ENCODE measurements around the gene FER1L5. TPM values are rescaled to one million over a fixed set of nuclear protein-coding genes. Genes with fewer than 3 reads are reported as not detected.

Gene FER1L5
- total RNA-seq, 1 experiment from 2014 or later = 1.2 TPM

GRCh38 chr2:96633641-96634040 is 8.9 kb upstream of the FER1L5 start:
- no peaks in the 10 kb centered on the region; the same call in 1 of the 2 replicates for H3K79me2 ChIP-seq (ENCODE audit: insufficient read depth, low read length)

More at GRCh38 chr2:96633641-96634040, 8.9 kb upstream of the FER1L5 start:
- Histone ChIP-seq H2BK5ac (ENCODE audit: insufficient read length, low read length) (no peak overlapping the region), H3K4ac (ENCODE audit: low read depth, low read length) (no peak overlapping the region), H2AK5ac (ENCODE audit: insufficient read length, low read length) (no peak overlapping the region), H4K20me1 (ENCODE audit: control insufficient read depth, insufficient read depth, insufficient read length) (no peaks in the 10 kb centered on the region), H3K23me2 (ENCODE audit: insufficient read length, low read depth, low read length, poor library complexity, severe bottlenecking) (peaks cover 7% of the 10 kb centered on the region), H3K56ac (ENCODE audit: insufficient read length, low read depth, low read length) (no peak overlapping the region), H2BK120ac (ENCODE audit: low read depth, low read length, poor library complexity, severe bottlenecking) (no peak overlapping the region), H3K27me3 (ENCODE audit: insufficient read depth, low read length) (no peaks in the 10 kb centered on the region), H3K9me3 (ENCODE audit: control insufficient read depth, low read depth, low read length) (no peaks in the 10 kb centered on the region), H4K91ac (ENCODE audit: insufficient read length, low read depth, low read length) (no peak overlapping the region), H3K9ac (ENCODE audit: extremely low read depth, insufficient read length, low read length) (no peak overlapping the region), H3K14ac (ENCODE audit: insufficient read depth, low read length) (no peak overlapping the region), H3K4me2 (ENCODE audit: insufficient read depth, insufficient read length, low read length) (no peak overlapping the region), H3K18ac (ENCODE audit: insufficient read length, low read depth, low read length) (no peak overlapping the region), H3K79me1 (ENCODE audit: insufficient read depth, low read depth, low read length, poor library complexity, severe bottlenecking) (peaks cover 4% of the 10 kb centered on the region), H3T11ph (ENCODE audit: low read length) (no peak overlapping the region), H3K23ac (ENCODE audit: insufficient read length, low read depth, low read length) (no peak overlapping the region), H2BK15ac (ENCODE audit: low read depth, low read length) (no peak overlapping the region), H4K8ac (replicated peaks; ENCODE audit: insufficient read length, low read depth, low read length) (no peak overlapping the region), H2AFZ (ENCODE audit: low read length) (no peak overlapping the region), H4K5ac (ENCODE audit: insufficient read length, low read depth, low read length) (no peak overlapping the region), H3K4me1 (ENCODE audit: insufficient read depth, low read length) (no peaks in the 10 kb centered on the region), H2BK20ac (ENCODE audit: low read depth, low read length, poor library complexity, severe bottlenecking) (no peak overlapping the region), H3K27ac (ENCODE audit: insufficient read length, low read depth, low read length) (no peak overlapping the region), H2BK12ac (ENCODE audit: insufficient read length, low read depth, low read length) (no peak overlapping the region)
- peaks cover 3 to 60% (median 46%) of the 10 kb centered on the region in 3 experiments; a peak in 6 of 7 replicates for H3K36me3 Mint-ChIP-seq (ENCODE audit: insufficient read depth in 1 of 3, low read depth in 3 of 3)
- WGBS (ENCODE audit: extremely low coverage, insufficient read length, low lambda C conversion rate) = no CpG with 5 or more reads among the region's 9 CpGs
- no peak overlapping the region for H3K27ac Mint-ChIP-seq
- TF ChIP-seq, protein P1, sequence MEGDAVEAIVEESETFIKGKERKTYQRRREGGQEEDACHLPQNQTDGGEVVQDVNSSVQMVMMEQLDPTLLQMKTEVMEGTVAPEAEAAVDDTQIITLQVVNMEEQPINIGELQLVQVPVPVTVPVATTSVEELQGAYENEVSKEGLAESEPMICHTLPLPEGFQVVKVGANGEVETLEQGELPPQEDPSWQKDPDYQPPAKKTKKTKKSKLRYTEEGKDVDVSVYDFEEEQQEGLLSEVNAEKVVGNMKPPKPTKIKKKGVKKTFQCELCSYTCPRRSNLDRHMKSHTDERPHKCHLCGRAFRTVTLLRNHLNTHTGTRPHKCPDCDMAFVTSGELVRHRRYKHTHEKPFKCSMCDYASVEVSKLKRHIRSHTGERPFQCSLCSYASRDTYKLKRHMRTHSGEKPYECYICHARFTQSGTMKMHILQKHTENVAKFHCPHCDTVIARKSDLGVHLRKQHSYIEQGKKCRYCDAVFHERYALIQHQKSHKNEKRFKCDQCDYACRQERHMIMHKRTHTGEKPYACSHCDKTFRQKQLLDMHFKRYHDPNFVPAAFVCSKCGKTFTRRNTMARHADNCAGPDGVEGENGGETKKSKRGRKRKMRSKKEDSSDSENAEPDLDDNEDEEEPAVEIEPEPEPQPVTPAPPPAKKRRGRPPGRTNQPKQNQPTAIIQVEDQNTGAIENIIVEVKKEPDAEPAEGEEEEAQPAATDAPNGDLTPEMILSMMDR (conservative IDR thresholded peaks at IDR 0.05) = no peak
- DNase-seq = no peak
- no peak overlapping the region for H3K4me3 Mint-ChIP-seq
- no peaks in the 10 kb centered on the region for H3K9me3 Mint-ChIP-seq
- peaks cover 10% of the 10 kb centered on the region in 2 experiments for H3K4me1 Mint-ChIP-seq
- H3K27me3 Mint-ChIP-seq (ENCODE audit: low read depth) = no peaks in the 10 kb centered on the region
